SK-N-SH treated with all-trans-retinoic acid at 6 μM for 48 hours (cell line): ENCODE results near the gene GAS2.

Experiments
- ATAC-seq: fragments of 200-7000 bp; cut with Tn5 transposase; 3 replicates; pipeline ENCODE4 v1.9.1; 2020; ENCODE audit warnings: mild to moderate bottlenecking, moderate library complexity
- ARNTL ChIP-seq: fragments of 450-650 bp; formaldehyde crosslinking; IDR thresholded peaks from 2 replicates; pipeline ENCODE4 v1.5.0; 2020; ENCODE audit warnings: low read depth, mild to moderate bottlenecking, moderate library complexity, borderline replicate concordance
- BACH2 ChIP-seq: fragments of 250-450 bp; sonication (Bioruptor Pico); IDR thresholded peaks from 2 replicates; pipeline ENCODE4 v1.9.0; 2021; ENCODE audit warnings: mild to moderate bottlenecking, borderline replicate concordance
- CREB5 ChIP-seq: fragments of 250-450 bp; sonication (Bioruptor Pico); IDR thresholded peaks from 2 replicates; pipeline ENCODE4 v1.5.1; 2020; ENCODE audit warnings: low read depth, mild to moderate bottlenecking, moderate library complexity
- CSDC2 ChIP-seq: fragments of 250-450 bp; sonication (Bioruptor Pico); IDR thresholded peaks from 2 replicates; pipeline ENCODE4 v1.5.0; 2020; ENCODE audit warnings: mild to moderate bottlenecking, moderate library complexity
- ESRRG ChIP-seq: fragments of 250-450 bp; sonication (Bioruptor Pico); IDR thresholded peaks from 2 replicates; pipeline ENCODE4 v1.6.1; 2021; ENCODE audit warnings: mild to moderate bottlenecking
- GLIS3 ChIP-seq: fragments of 250-450 bp; sonication (Bioruptor Pico); IDR thresholded peaks from 2 replicates; pipeline ENCODE4 v1.5.0; 2020; ENCODE audit warnings: mild to moderate bottlenecking, moderate library complexity
- ISL1 ChIP-seq: fragments of 250-450 bp; sonication (Bioruptor Pico); IDR thresholded peaks from 2 replicates; pipeline ENCODE4 v2.1.2; 2022; ENCODE audit warnings: mild to moderate bottlenecking, moderate library complexity
- OSR1 ChIP-seq: fragments of 250-450 bp; sonication (Bioruptor Pico); IDR thresholded peaks from 2 replicates; pipeline ENCODE4 v1.8.0; 2022; ENCODE audit warnings: moderate library complexity, mild to moderate bottlenecking, inconsistent platforms
- PATZ1 ChIP-seq: fragments of 250-450 bp; sonication (Bioruptor Pico); IDR thresholded peaks from 2 replicates; pipeline ENCODE4 v1.8.0; 2020; ENCODE audit warnings: mild to moderate bottlenecking, moderate library complexity, borderline replicate concordance
- PPARA ChIP-seq: fragments of 250-450 bp; sonication (Bioruptor Pico); IDR thresholded peaks from 2 replicates; pipeline ENCODE4 v1.5.0; 2020; ENCODE audit warnings: mild to moderate bottlenecking, borderline replicate concordance
- RARB ChIP-seq: fragments of 250-450 bp; sonication (Bioruptor Pico); IDR thresholded peaks from 2 replicates; pipeline ENCODE4 v1.8.0; 2021; ENCODE audit warnings: mild to moderate bottlenecking, moderate library complexity
- SNAI2 ChIP-seq: fragments of 250-450 bp; sonication (Bioruptor Pico); IDR thresholded peaks from 2 replicates; pipeline ENCODE4 v1.5.0; 2020; ENCODE audit warnings: mild to moderate bottlenecking, moderate library complexity
- TCF4 ChIP-seq: fragments of 250-450 bp; sonication (Bioruptor Pico); IDR thresholded peaks from 2 replicates; pipeline ENCODE4 v1.8.0; 2021; ENCODE audit warnings: mild to moderate bottlenecking, moderate library complexity, borderline replicate concordance
- TOX ChIP-seq: fragments of 250-450 bp; sonication (Bioruptor Pico); IDR thresholded peaks from 2 replicates; pipeline ENCODE4 v1.8.0; 2021; ENCODE audit warnings: mild to moderate bottlenecking, moderate library complexity, borderline replicate concordance
- ZC3H10 ChIP-seq: fragments of 250-450 bp; sonication (Bioruptor Pico); IDR thresholded peaks from 2 replicates; pipeline ENCODE4 v1.5.1; 2021; ENCODE audit warnings: mild to moderate bottlenecking, moderate library complexity
- ZFP3 ChIP-seq: fragments of 250-450 bp; sonication (Bioruptor Pico); IDR thresholded peaks from 2 replicates; pipeline ENCODE4 v1.5.0; 2020; ENCODE audit warnings: mild to moderate bottlenecking, moderate library complexity
- ZNF565 ChIP-seq: fragments of 450-650 bp; formaldehyde crosslinking; conservative IDR thresholded peaks from 2 replicates; pipeline ENCODE4 v1.5.0; 2020; ENCODE audit warnings: low read depth, mild to moderate bottlenecking, moderate library complexity
- ZNF8 ChIP-seq: fragments of 450-650 bp; formaldehyde crosslinking; IDR thresholded peaks from 2 replicates; pipeline ENCODE4 v1.5.0; 2020; ENCODE audit warnings: mild to moderate bottlenecking, moderate library complexity
- TF ChIP-seq, protein P1 (sequence below): fragments of 250-450 bp; sonication (Bioruptor Pico); IDR thresholded peaks from 2 replicates; pipeline ENCODE4 v1.5.0; 2020; ENCODE audit warnings: mild to moderate bottlenecking, moderate library complexity
- TF ChIP-seq, protein P2 (sequence below): fragments of 250-450 bp; sonication (Bioruptor Pico); IDR thresholded peaks from 2 replicates; pipeline ENCODE4 v1.8.0; 2021; ENCODE audit warnings: low read depth, mild to moderate bottlenecking, moderate library complexity, borderline replicate concordance

The GAS2 gene

GRCh38 chr11:22674470-22675439, 8.3 kb downstream of the GAS2 start:
- TF ChIP-seq OSR1, result no peak
- TF ChIP-seq GLIS3, result no peak
- TF ChIP-seq ZFP3 (CRISPR knock-in tag), result no peak
- TF ChIP-seq, protein P1, sequence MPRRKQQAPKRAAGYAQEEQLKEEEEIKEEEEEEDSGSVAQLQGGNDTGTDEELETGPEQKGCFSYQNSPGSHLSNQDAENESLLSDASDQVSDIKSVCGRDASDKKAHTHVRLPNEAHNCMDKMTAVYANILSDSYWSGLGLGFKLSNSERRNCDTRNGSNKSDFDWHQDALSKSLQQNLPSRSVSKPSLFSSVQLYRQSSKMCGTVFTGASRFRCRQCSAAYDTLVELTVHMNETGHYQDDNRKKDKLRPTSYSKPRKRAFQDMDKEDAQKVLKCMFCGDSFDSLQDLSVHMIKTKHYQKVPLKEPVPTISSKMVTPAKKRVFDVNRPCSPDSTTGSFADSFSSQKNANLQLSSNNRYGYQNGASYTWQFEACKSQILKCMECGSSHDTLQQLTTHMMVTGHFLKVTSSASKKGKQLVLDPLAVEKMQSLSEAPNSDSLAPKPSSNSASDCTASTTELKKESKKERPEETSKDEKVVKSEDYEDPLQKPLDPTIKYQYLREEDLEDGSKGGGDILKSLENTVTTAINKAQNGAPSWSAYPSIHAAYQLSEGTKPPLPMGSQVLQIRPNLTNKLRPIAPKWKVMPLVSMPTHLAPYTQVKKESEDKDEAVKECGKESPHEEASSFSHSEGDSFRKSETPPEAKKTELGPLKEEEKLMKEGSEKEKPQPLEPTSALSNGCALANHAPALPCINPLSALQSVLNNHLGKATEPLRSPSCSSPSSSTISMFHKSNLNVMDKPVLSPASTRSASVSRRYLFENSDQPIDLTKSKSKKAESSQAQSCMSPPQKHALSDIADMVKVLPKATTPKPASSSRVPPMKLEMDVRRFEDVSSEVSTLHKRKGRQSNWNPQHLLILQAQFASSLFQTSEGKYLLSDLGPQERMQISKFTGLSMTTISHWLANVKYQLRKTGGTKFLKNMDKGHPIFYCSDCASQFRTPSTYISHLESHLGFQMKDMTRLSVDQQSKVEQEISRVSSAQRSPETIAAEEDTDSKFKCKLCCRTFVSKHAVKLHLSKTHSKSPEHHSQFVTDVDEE, result no peak
- no peak for TF ChIP-seq CSDC2 (CRISPR knock-in tag)
- TF ChIP-seq ESRRG (CRISPR knock-in tag), result no peak
- no peak for TF ChIP-seq PPARA
- no peak for TF ChIP-seq ZC3H10 (CRISPR knock-in tag)
- no peak for TF ChIP-seq ZNF565
- no peak for TF ChIP-seq ISL1 (CRISPR knock-in tag)
- TF ChIP-seq, protein P2, sequence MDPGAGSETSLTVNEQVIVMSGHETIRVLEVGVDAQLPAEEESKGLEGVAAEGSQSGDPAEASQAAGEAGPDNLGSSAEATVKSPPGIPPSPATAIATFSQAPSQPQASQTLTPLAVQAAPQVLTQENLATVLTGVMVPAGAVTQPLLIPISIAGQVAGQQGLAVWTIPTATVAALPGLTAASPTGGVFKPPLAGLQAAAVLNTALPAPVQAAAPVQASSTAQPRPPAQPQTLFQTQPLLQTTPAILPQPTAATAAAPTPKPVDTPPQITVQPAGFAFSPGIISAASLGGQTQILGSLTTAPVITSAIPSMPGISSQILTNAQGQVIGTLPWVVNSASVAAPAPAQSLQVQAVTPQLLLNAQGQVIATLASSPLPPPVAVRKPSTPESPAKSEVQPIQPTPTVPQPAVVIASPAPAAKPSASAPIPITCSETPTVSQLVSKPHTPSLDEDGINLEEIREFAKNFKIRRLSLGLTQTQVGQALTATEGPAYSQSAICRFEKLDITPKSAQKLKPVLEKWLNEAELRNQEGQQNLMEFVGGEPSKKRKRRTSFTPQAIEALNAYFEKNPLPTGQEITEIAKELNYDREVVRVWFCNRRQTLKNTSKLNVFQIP, result no peak
- TF ChIP-seq SNAI2, result no peak
- TF ChIP-seq CREB5, result no peak
- no peak for TF ChIP-seq TOX (CRISPR knock-in tag)
- no peak for TF ChIP-seq BACH2 (CRISPR knock-in tag)
- no peak for TF ChIP-seq ARNTL (CRISPR knock-in tag)
- TF ChIP-seq TCF4, result no peak
- no peak for TF ChIP-seq ZNF8
- ATAC-seq, result no peak

DNA sequence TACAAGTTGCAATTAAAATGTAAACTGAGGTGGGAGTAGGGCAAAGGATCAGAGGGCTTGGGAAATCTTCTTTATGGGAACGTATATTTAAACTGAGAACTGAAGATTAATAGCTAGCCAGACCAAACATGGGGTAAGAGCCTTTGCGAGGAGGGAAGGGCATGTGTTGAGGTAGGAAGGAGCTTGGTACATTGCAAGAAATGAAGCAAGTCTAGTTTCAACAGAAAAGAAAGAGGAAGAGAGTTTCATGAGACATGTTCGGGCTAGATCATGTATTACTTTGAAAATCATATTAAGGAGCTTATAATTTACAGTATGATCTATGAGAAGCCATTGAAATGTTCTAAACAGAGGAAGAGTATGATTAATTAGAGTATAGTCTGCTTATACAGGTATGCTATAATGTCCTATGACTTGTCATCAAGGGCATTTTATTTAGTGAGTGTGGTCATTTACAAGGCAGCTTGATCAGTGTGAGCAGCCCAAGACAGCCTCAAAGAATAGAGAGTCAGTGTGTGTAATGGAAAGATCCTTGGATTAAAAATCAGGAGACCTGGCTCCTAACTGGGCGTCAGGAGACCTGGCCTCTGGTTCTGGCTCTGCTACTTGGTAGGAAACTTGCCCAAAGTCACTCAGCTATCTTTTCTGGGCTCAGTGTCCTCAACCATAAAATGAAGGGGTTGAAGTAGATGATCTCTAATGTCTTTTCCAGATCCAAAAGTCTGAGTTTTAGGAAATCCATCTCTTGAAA, 10.9 kb downstream of the GAS2 start:
- no peak for TF ChIP-seq RARB
- TF ChIP-seq ARNTL (CRISPR knock-in tag), result no peak
- no peak for TF ChIP-seq CREB5
- no peak for ATAC-seq

GRCh38 chr11:22680628-22681027, 14.2 kb downstream of the GAS2 start:
- ATAC-seq, result no peak

More at GRCh38 chr11:22680628-22681027, 14.2 kb downstream of the GAS2 start:
- TF ChIP-seq PATZ1, result no peak
- no peak for TF ChIP-seq OSR1
- TF ChIP-seq CREB5, result no peak
- no peak for TF ChIP-seq ISL1 (CRISPR knock-in tag)
- TF ChIP-seq ESRRG (CRISPR knock-in tag), result no peak
- no peak for TF ChIP-seq ZNF8
- no peak for TF ChIP-seq PPARA
- TF ChIP-seq ZFP3 (CRISPR knock-in tag), result no peak
